Keratinocyte (primary cell): ENCODE measurements around the gene CYP11A1. TPM values are rescaled to one million over a fixed set of nuclear protein-coding genes. Genes with fewer than 3 reads are reported as not detected.
"Not testable (repeated sequence)": the region's sequence is repeated elsewhere in the genome, so short reads cannot be mapped to it uniquely, and the experiment has no call there.

ENCODE experiments used
- DNase-seq: peaks from one replicate; pipeline ENCODE4 v3.0.0-alpha.2; 2011; ENCODE audit warnings: low read depth, missing footprints, low spot score
- FAIRE-seq: peaks from 2 replicates; lab custom pipeline; 2011; peaks lifted over from hg19 to GRCh38; lab: Jason Lieb, UNC
- H2AFZ ChIP-seq: 2 replicates; pipeline ENCODE4 v1.6.0; 2012; ENCODE audit warnings: low read length, control low read depth, inconsistent platforms; ENCODE audit not compliant: control insufficient read depth
- H3K27ac ChIP-seq: 2 replicates; pipeline ENCODE4 v1.5.1; 2011; ENCODE audit warnings: low read length; ENCODE audit not compliant: control insufficient read depth, insufficient read depth
- H3K27me3 ChIP-seq: 3 replicates; pipeline ENCODE4 v1.6.0; 2011; ENCODE audit warnings: low read length; ENCODE audit not compliant: control insufficient read depth, insufficient read depth; ENCODE audit errors: extremely low read depth
- H3K36me3 ChIP-seq, 2 experiments: 2 replicates in 1 of 2; 3 replicates in 1 of 2; pipeline ENCODE4 v1.5.1; 2011; ENCODE audit warnings: low read length in 2 of 2, mild to moderate bottlenecking in 1 of 2; ENCODE audit not compliant: control insufficient read depth in 2 of 2, insufficient read depth in 2 of 2; ENCODE audit errors: extremely low read depth in 1 of 2
- H3K4me1 ChIP-seq: 3 replicates; pipeline ENCODE4 v1.5.1; 2011; ENCODE audit warnings: low read length; ENCODE audit not compliant: control insufficient read depth, insufficient read depth; ENCODE audit errors: extremely low read depth
- H3K4me2 ChIP-seq: 3 replicates; pipeline ENCODE4 v1.6.0; 2011; ENCODE audit warnings: low read depth, low read length; ENCODE audit not compliant: control insufficient read depth, insufficient read depth; ENCODE audit errors: extremely low read depth
- H3K4me3 ChIP-seq, 3 experiments: fragments of 200-600 bp in 1 of 3; sonication (generic) in 1 of 3; 2 replicates in 2 of 3; 3 replicates in 1 of 3; pipeline ENCODE4 v1.5.1; 2011 to 2016; ENCODE audit warnings: low read length in 3 of 3, mild to moderate bottlenecking in 3 of 3, control low read depth in 2 of 3, inconsistent platforms in 1 of 3, low read depth in 1 of 3, mixed read lengths in 1 of 3, mixed run types in 1 of 3, moderate library complexity in 1 of 3; ENCODE audit not compliant: control insufficient read depth in 2 of 3, insufficient read depth in 2 of 3; ENCODE audit errors: extremely low read depth in 1 of 3
- H3K79me2 ChIP-seq: 2 replicates; pipeline ENCODE4 v1.6.0; 2012; ENCODE audit warnings: low read length; ENCODE audit not compliant: control insufficient read depth, insufficient read depth
- H3K9ac ChIP-seq: 3 replicates; pipeline ENCODE4 v1.6.0; 2011; ENCODE audit warnings: low read length; ENCODE audit not compliant: control insufficient read depth, insufficient read depth; ENCODE audit errors: extremely low read depth
- H3K9me1 ChIP-seq: 3 replicates; pipeline ENCODE4 v1.6.0; 2011; ENCODE audit warnings: low read length; ENCODE audit not compliant: control insufficient read depth, insufficient read depth; ENCODE audit errors: extremely low read depth
- H3K9me3 ChIP-seq: 2 replicates; pipeline ENCODE4 v1.5.1; 2012; ENCODE audit warnings: low read depth, low read length; ENCODE audit not compliant: control insufficient read depth
- H4K20me1 ChIP-seq: 3 replicates; pipeline ENCODE4 v1.6.0; 2011; ENCODE audit warnings: low read length; ENCODE audit not compliant: control insufficient read depth, insufficient read depth; ENCODE audit errors: extremely low read depth
- CTCF ChIP-seq, 3 experiments: IDR thresholded peaks in 1 of 3; conservative IDR thresholded peaks in 1 of 3; optimal IDR thresholded peaks in 1 of 3; 2 replicates in 2 of 3; 3 replicates in 1 of 3; pipeline versions ENCODE3 to v1.5.1; 2011; ENCODE audit warnings: low read length in 3 of 3, mild to moderate bottlenecking in 3 of 3, moderate library complexity in 2 of 3, control low read depth in 1 of 3, inconsistent platforms in 1 of 3; ENCODE audit not compliant: insufficient read depth in 2 of 3; ENCODE audit errors: extremely low read depth in 1 of 3
- EZH2 ChIP-seq: IDR thresholded peaks from one replicate; pipeline ENCODE4 v1.6.1; 2012; ENCODE audit warnings: inconsistent platforms, mild to moderate bottlenecking, low read length, moderate library complexity
- dilution Hi-C: fragments of 300-500 bp; cut with MboI; formaldehyde crosslinking; loops from one replicate; pipeline ENCODE4 v1.7.0; 2020; ENCODE audit warnings: low sequenced_read_pairs; ENCODE audit not compliant: extremely low pct_ligation_motif_present
- polyA plus RNA-seq, 5 experiments: library from polyadenylated mRNA; depleted of rRNA in 3 of 5; stranded (reverse) in 3 of 5; stranded (forward) in 1 of 5; unstranded in 1 of 5; fragments of >200 nt; gene quantifications; 1 replicate in 1 of 5; 2 replicates in 3 of 5; 3 replicates in 1 of 5; pipeline versions ENCODE4 v1.2.1 to v1.2.3, GENCODE V29; 2011 to 2012; ENCODE audit warnings: missing spikeins in 2 of 5, low read depth in 1 of 5, low replicate concordance in 1 of 5

CYP11A1 gene
- polyA plus RNA-seq, 1 donor (not counting 4 experiments of a cell fraction or from before 2014, with no cell fraction given) = not detected

- H3K4me1 ChIP-seq = peaks cover 32% of the 10 kb centered on the region
- no peaks in the 10 kb centered on the region for H3K36me3 ChIP-seq
- no peak overlapping the region for H3K4me2 ChIP-seq
- dilution Hi-C loops = no loop called here
- H3K79me2 ChIP-seq = no peaks in the 10 kb centered on the region
- no peak overlapping the region for H3K27ac ChIP-seq
- no peak overlapping the region for H2AFZ ChIP-seq
- no peaks in the 10 kb centered on the region for H3K9me3 ChIP-seq
- DNase-seq = no peak
- no peak overlapping the region for H3K9ac ChIP-seq
- no peak for FAIRE-seq
- TF ChIP-seq CTCF (optimal IDR thresholded peaks at IDR 0.05 in 1 of 3, IDR thresholded peaks at IDR 0.05 in 1 of 3, conservative IDR thresholded peaks at IDR 0.05 in 1 of 3; ENCODE audit: extremely low read depth in 1 of 3, insufficient read depth in 2 of 3, low read length in 3 of 3) (no peak), EZH2 (no peak)
- H3K27me3 ChIP-seq = no peaks in the 10 kb centered on the region
- no peaks in the 10 kb centered on the region for H4K20me1 ChIP-seq
- H3K4me3 ChIP-seq = no peak overlapping the region
- no peaks in the 10 kb centered on the region for H3K9me1 ChIP-seq
Measured at GRCh38 chr15:74391582-74392450, 24.4 kb upstream of the CYP11A1 start.

- H3K9ac ChIP-seq = no peak overlapping the region
- no peaks in the 10 kb centered on the region for H3K9me1 ChIP-seq
- no peaks in the 10 kb centered on the region for H3K27me3 ChIP-seq
- H3K4me3 ChIP-seq = no peak overlapping the region
- FAIRE-seq (no peak), DNase-seq (no peak)
- no peak overlapping the region for H3K27ac ChIP-seq
- H3K36me3 ChIP-seq = no peaks in the 10 kb centered on the region
- TF ChIP-seq EZH2 = no peak
- TF ChIP-seq CTCF (optimal IDR thresholded peaks at IDR 0.05 in 1 of 3, IDR thresholded peaks at IDR 0.05 in 1 of 3, conservative IDR thresholded peaks at IDR 0.05 in 1 of 3; ENCODE audit: extremely low read depth in 1 of 3, insufficient read depth in 2 of 3, low read length in 3 of 3) = no peak
- H3K4me2 ChIP-seq = no peak overlapping the region
- H3K4me1 ChIP-seq = peaks cover 32% of the 10 kb centered on the region
- no peaks in the 10 kb centered on the region for H3K79me2 ChIP-seq
- no peaks in the 10 kb centered on the region for H4K20me1 ChIP-seq
- dilution Hi-C loops = no loop called here
- H2AFZ ChIP-seq = no peak overlapping the region
- no peaks in the 10 kb centered on the region for H3K9me3 ChIP-seq
Measured at GRCh38 chr15:74390647-74391288, 23.3 kb upstream of the CYP11A1 start.

- H3K27me3 ChIP-seq, FAIRE-seq, dilution Hi-C loops: not testable (repeated sequence)
Measured at GRCh38 chr15:74390049-74390646, 22.7 kb upstream of the CYP11A1 start.

More at GRCh38 chr15:74390049-74390646, 22.7 kb upstream of the CYP11A1 start:
- H3K36me3 ChIP-seq, DNase-seq, H3K9me3 ChIP-seq, H3K4me3 ChIP-seq, H2AFZ ChIP-seq, H3K27ac ChIP-seq, H3K9me1 ChIP-seq, H3K4me2 ChIP-seq, H3K9ac ChIP-seq, H4K20me1 ChIP-seq, H3K79me2 ChIP-seq: not testable (repeated sequence)
- H3K4me1 ChIP-seq = peaks cover 33% of the 10 kb centered on the region
